Endodermal cell (in vitro differentiated cells): ENCODE measurements around the gene EXD2. TPM values are rescaled to one million over a fixed set of nuclear protein-coding genes. Genes with fewer than 3 reads are reported as not detected.
A peak's percentile ranks its signal among the peaks of the same experiment; 100 is the strongest.

Source experiments
- DNase-seq: peaks from one replicate; pipeline ENCODE4 v3.0.0-alpha.2; 2017
- H3K27ac ChIP-seq: 2 replicates; pipeline ENCODE4 v1.5.1; 2013; ENCODE audit warnings: mild to moderate bottlenecking, low read depth, low read length, moderate library complexity
- H3K27me3 ChIP-seq: 2 replicates; pipeline ENCODE4 v1.6.1; 2013; ENCODE audit warnings: mild to moderate bottlenecking, low read length, moderate library complexity; ENCODE audit not compliant: insufficient read depth, control insufficient read depth, poor library complexity, severe bottlenecking
- H3K36me3 ChIP-seq: 2 replicates; pipeline ENCODE4 v1.7.0; 2013; ENCODE audit warnings: mild to moderate bottlenecking, low read length, moderate library complexity; ENCODE audit not compliant: control insufficient read depth, insufficient read depth
- H3K4me1 ChIP-seq: one replicate; pipeline ENCODE4 v1.7.0; 2013; ENCODE audit warnings: low read length; ENCODE audit not compliant: control insufficient read depth, insufficient read depth
- H3K4me3 ChIP-seq: 2 replicates; pipeline ENCODE4 v1.5.1; 2013; ENCODE audit warnings: mild to moderate bottlenecking, low read length, moderate library complexity
- H3K9ac ChIP-seq: 2 replicates; pipeline ENCODE4 v1.6.1; 2013; ENCODE audit warnings: mild to moderate bottlenecking, low read length, moderate library complexity; ENCODE audit not compliant: poor library complexity, severe bottlenecking; ENCODE audit errors: extremely low read depth
- H3K9me3 ChIP-seq: 2 replicates; pipeline ENCODE4 v1.6.1; 2013; ENCODE audit warnings: mild to moderate bottlenecking, low read length, moderate library complexity; ENCODE audit not compliant: control insufficient read depth
- H3K27ac Mint-ChIP-seq: 2 replicates; pipeline ENCODE4 v1.8.0; 2020; ENCODE audit warnings: mixed read lengths
- H3K27me3 Mint-ChIP-seq: 2 replicates; pipeline ENCODE4 v1.8.0; 2021; ENCODE audit warnings: mild to moderate bottlenecking, mixed read lengths; ENCODE audit not compliant: insufficient read depth
- H3K36me3 Mint-ChIP-seq: 2 replicates; pipeline ENCODE4 v1.8.0; 2020; ENCODE audit warnings: low read depth, mixed read lengths
- H3K4me1 Mint-ChIP-seq: 2 replicates; pipeline ENCODE4 v1.8.0; 2020; ENCODE audit warnings: mixed read lengths
- H3K4me3 Mint-ChIP-seq: 2 replicates; pipeline ENCODE4 v1.8.0; 2020; ENCODE audit warnings: mild to moderate bottlenecking, moderate library complexity, mixed read lengths
- H3K9me3 Mint-ChIP-seq: 2 replicates; pipeline ENCODE4 v1.8.0; 2020; ENCODE audit warnings: mild to moderate bottlenecking, mixed read lengths
- CTCF ChIP-seq: fragments of 200-600 bp; sonication (generic); conservative IDR thresholded peaks from 2 replicates; pipeline ENCODE4 v1.5.0; 2021; ENCODE audit warnings: antibody characterized with exemption, mild to moderate bottlenecking
- WGBS, 2 experiments: methylation state at CpG; one replicate each; pipeline versions ENCODE4 v1.1.5 to v1.1.7; 2013; ENCODE audit warnings: missing lambda C conversion rate in 2 of 2, mixed read lengths in 1 of 2; ENCODE audit not compliant: insufficient coverage in 1 of 2, insufficient read length in 1 of 2; 5-methylcytosine and 5-hydroxymethylcytosine counted together
- total RNA-seq, 2 donors: library from RNA; stranded (reverse); fragmentation: NEBNext Ultra II Directional in 1 of 2; extraction: Animal tissue kit (Norgen Biotek cat#: 25700) in 1 of 2; gene quantifications; 2 replicates in 1 of 2; 3 replicates in 1 of 2; pipeline ENCODE4 v1.2.1, GENCODE V29; 2021

EXD2 gene
- total RNA-seq, 2 donors from 2014 or later: 26.9 to 27.2 TPM

DNA sequence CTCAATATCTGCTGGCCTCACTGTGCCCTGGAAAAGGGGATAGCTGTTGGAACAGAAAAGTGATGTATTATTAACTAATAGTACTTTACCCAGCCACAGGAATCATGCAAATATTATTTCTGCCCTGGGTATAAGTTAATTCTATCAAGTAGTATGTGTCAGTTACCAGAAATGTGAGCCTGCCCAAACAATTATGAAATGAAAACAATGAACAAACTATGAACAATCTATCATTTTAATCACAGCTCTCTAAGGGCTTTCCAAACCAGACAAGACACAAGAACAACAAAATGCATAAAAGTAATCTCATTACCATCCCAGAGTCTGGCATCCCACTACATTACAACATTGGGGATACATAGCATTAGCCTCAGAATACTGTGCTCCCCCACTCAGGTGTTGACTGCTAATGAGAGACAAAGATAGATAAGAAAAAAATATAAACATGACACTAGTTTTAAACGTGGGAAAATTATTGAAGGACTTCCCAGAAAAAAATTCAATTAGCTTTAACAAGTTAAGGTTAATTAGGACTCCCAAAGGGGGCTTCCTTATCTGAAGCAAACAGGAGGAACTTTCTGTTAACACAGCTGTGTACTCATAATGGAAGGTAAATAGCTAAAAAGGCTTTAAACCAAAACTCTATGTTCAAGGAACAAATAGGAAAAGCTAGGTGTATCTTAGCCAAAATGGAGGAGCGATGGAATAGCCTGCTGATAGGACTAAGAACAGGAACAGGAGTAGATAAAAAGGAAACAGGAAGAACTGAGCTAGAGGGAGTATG lies 41.6 kb upstream of the EXD2 start:
- H3K4me3 ChIP-seq: peak overlapping the region; percentile 96
- Mint-ChIP-seq H3K9me3 (no peaks in the 10 kb centered on the region), H3K4me1 (peaks cover 30% of the 10 kb centered on the region), H3K27ac (peak overlapping the region; percentile 74), H3K4me3 (peak overlapping the region; percentile 90), H3K36me3 (peaks cover 23% of the 10 kb centered on the region), H3K27me3 (no peaks in the 10 kb centered on the region)
- H3K36me3 ChIP-seq: peaks cover 48% of the 10 kb centered on the region
- H3K27ac ChIP-seq: no peak overlapping the region
- TF ChIP-seq CTCF: no peak
- peaks cover 8% of the 10 kb centered on the region for H3K4me1 ChIP-seq
- no peaks in the 10 kb centered on the region for H3K9me3 ChIP-seq
- H3K9ac ChIP-seq: peak overlapping the region; percentile 3
- no peaks in the 10 kb centered on the region for H3K27me3 ChIP-seq
- no peak for DNase-seq
- WGBS, 2 experiments: 46 to 73% methylated on average over 1 to 2 of the region's 2 CpGs

- Histone ChIP-seq H3K36me3 (peaks cover 33% of the 10 kb centered on the region), H3K9ac (peak overlapping the region; percentile 82), H3K9me3 (no peaks in the 10 kb centered on the region), H3K4me3 (peak overlapping the region; percentile 96), H3K27ac (peak overlapping the region; percentile 79), H3K4me1 (peaks cover 8% of the 10 kb centered on the region), H3K27me3 (no peaks in the 10 kb centered on the region)
- DNase-seq: peak; percentile 94
- Mint-ChIP-seq H3K27me3 (no peaks in the 10 kb centered on the region), H3K9me3 (no peaks in the 10 kb centered on the region), H3K27ac (peak overlapping the region; percentile 94), H3K4me3 (peak overlapping the region; percentile 90), H3K36me3 (peaks cover 13% of the 10 kb centered on the region), H3K4me1 (peaks cover 32% of the 10 kb centered on the region)
- WGBS, 2 experiments: 0 to 6% methylated on average over 10 to 57 of the region's 57 CpGs
- peak; percentile 85 for TF ChIP-seq CTCF
Measured at GRCh38 chr14:69151458-69152180, 39.7 kb upstream of the EXD2 start.

GRCh38 chr14:69152181-69152901 lies 39.0 kb upstream of the EXD2 start:
- H3K9me3 Mint-ChIP-seq: no peaks in the 10 kb centered on the region
- Histone ChIP-seq H3K9ac (peak overlapping the region; percentile 82), H3K36me3 (peaks cover 26% of the 10 kb centered on the region), H3K4me3 (peak overlapping the region; percentile 96), H3K27me3 (no peaks in the 10 kb centered on the region), H3K27ac (peak overlapping the region; percentile 79), H3K9me3 (no peaks in the 10 kb centered on the region), H3K4me1 (peaks cover 8% of the 10 kb centered on the region)
- peaks cover 32% of the 10 kb centered on the region for H3K4me1 Mint-ChIP-seq
- H3K27me3 Mint-ChIP-seq: no peaks in the 10 kb centered on the region
- H3K27ac Mint-ChIP-seq: peak overlapping the region; percentile 85
- DNase-seq: no peak
- no peak for TF ChIP-seq CTCF
- H3K36me3 Mint-ChIP-seq: peaks cover 13% of the 10 kb centered on the region
- 0% methylated on average over 8 to 38 of the region's 38 CpGs for WGBS, 2 experiments
- H3K4me3 Mint-ChIP-seq: peak overlapping the region; percentile 90
